Measurements from ENCODE around the gene CLCA1. TPM values are rescaled to one million over a fixed set of nuclear protein-coding genes. Genes with fewer than 3 reads are reported as not detected.
A peak's percentile ranks its signal among the peaks of the same experiment; 100 is the strongest.

The CLCA1 gene
- total and polyA plus RNA-seq, 7 donors: 0.83 to 262 (median 192) TPM; not detected in 3

DNA sequence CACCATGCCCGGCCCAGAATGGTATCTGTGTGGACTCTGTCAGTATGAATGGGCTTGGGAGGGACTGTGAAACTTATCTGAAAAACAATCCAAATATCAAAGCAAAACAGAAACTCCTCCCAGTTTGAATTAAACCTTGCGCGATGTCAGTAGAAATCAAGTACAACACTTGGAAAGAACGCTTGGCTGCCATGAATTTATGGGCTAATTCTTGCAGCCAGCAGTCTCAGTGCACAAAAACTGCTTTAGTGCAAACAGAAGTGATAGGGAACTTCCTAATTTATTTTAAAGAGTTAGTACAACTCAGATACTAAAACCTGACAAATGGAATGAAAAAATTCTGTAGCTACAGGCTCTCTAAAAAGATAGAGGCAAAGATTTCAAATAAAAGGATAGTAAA, 8.5 kb downstream of the CLCA1 start:
- no peak for DNase-seq
- Histone ChIP-seq H3K36me3 (no peaks in the 10 kb centered on the region), H3K27ac (peak overlapping the region in 1 of 4 donors; percentile 30), H3K9me3 (no peaks in the 10 kb centered on the region), H3K4me3 (no peak overlapping the region), H3K4me1 (peaks cover 0 to 21% (median 8%) of the 10 kb centered on the region in 4 donors), H3K27me3 (no peaks in the 10 kb centered on the region)
- TF ChIP-seq, protein P1, sequence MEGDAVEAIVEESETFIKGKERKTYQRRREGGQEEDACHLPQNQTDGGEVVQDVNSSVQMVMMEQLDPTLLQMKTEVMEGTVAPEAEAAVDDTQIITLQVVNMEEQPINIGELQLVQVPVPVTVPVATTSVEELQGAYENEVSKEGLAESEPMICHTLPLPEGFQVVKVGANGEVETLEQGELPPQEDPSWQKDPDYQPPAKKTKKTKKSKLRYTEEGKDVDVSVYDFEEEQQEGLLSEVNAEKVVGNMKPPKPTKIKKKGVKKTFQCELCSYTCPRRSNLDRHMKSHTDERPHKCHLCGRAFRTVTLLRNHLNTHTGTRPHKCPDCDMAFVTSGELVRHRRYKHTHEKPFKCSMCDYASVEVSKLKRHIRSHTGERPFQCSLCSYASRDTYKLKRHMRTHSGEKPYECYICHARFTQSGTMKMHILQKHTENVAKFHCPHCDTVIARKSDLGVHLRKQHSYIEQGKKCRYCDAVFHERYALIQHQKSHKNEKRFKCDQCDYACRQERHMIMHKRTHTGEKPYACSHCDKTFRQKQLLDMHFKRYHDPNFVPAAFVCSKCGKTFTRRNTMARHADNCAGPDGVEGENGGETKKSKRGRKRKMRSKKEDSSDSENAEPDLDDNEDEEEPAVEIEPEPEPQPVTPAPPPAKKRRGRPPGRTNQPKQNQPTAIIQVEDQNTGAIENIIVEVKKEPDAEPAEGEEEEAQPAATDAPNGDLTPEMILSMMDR (IDR thresholded peaks at IDR 0.05): no peak
- no peak for TF ChIP-seq POLR2A (IDR thresholded peaks at IDR 0.05)
- TF ChIP-seq EP300 (IDR thresholded peaks at IDR 0.05): no peak
- intact Hi-C loops (cut with DNase I): loop anchor here (10.0 kb wide), 1 partner anchor 228 kb away; the partner anchor contains the start of gene SH3GLB1
- WGBS, 2 donors: 79 to 89% methylated on average over 4 of the region's 4 CpGs

DNA sequence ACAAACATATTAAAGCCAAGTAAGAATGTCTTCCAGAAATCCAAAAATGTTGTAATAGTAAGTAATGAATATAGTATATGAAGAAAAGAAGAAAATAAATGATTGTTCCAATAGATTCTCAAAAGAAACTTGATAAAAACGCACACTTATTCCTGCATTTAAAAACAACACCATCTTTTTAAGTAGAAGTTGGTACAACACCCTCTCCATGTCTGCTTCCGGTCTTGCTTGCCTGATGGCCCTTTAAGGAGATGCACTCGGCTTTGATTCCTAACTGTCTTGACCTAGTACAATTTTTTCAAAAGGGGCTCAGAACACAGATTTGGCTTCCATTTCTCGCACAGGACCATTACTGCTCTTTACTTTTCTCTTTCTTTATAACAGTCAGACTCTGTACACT, 9.0 kb downstream of the CLCA1 start:
- no peak for DNase-seq
- H3K9me3 ChIP-seq: no peaks in the 10 kb centered on the region
- intact Hi-C loops (cut with DNase I): loop anchor here (10.0 kb wide), 1 partner anchor 227 kb away; the partner anchor contains the start of gene SH3GLB1
- peak overlapping the region in 2 of 4 donors; percentile 9 to 30 for H3K27ac ChIP-seq
- H3K36me3 ChIP-seq: no peaks in the 10 kb centered on the region
- H3K4me3 ChIP-seq: no peak overlapping the region
- TF ChIP-seq, protein P1 (IDR thresholded peaks at IDR 0.05): no peak
- TF ChIP-seq EP300 (IDR thresholded peaks at IDR 0.05) (no peak), POLR2A (IDR thresholded peaks at IDR 0.05) (no peak), POLR2AphosphoS5 (IDR thresholded peaks at IDR 0.05) (no peak)
- H3K27me3 ChIP-seq: no peaks in the 10 kb centered on the region
- peaks cover 0 to 21% (median 8%) of the 10 kb centered on the region in 4 donors for H3K4me1 ChIP-seq
- 85 to 88% methylated on average over 4 of the region's 4 CpGs for WGBS, 2 donors

DNA sequence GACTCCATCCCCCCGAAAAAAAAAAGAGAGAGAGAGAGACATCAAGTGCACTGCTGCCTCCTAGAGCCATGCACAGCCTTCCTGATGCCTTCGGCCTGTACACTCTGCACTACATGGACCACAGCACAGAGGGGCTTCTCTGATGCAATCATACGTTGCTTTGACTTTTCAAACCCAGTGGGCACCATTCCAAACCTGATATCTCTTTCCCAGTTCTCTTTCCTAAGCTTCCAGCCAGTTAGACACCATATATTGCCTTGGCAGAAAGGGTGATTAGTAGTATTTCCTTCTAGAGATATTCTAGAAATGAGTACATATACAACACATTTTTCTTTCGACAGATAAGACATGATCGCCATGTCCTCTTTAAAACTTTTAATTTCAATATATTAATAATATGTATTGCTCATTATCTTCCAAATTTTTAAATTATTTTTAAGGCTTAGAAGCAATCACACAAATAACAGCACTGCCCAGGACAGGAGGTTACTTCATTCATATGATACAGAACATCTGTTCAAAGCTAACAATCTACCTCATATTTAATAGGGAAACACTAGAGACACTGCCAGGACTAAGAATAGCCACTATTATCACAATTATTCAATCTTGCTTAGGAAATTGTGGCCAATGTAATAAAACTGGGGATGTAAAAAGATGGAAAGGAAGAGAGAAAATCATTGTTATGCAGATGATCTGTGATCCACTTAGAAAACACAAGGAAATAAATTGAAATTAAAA, 9.9 kb downstream of the CLCA1 start:
- H3K27ac ChIP-seq: peak overlapping the region in 2 of 4 donors; percentile 9 to 30

DNA sequence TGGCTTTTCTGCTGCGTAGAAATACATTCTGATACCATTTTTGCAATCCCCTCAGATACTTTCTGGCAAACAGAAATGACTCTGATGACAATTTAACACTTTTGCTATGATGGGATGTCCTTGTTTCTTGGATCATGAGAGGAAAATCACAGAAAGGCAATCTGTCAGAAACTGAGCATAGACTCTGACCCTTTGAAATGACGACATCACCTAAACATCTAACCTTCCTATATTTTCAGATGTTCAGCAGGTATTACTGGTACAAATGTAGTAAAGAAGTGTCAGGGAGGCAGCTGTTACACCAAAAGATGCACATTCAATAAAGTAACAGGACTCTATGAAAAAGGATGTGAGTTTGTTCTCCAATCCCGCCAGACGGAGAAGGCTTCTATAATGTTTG, 13.2 kb downstream of the CLCA1 start:
- Histone ChIP-seq H3K27me3 (no peaks in the 10 kb centered on the region), H3K4me1 (peaks cover 0 to 24% (median 9%) of the 10 kb centered on the region in 4 donors), H3K4me3 (no peak overlapping the region), H3K36me3 (no peaks in the 10 kb centered on the region), H3K27ac (no peak overlapping the region), H3K9me3 (no peaks in the 10 kb centered on the region)
- TF ChIP-seq POLR2A (IDR thresholded peaks at IDR 0.05) (no peak), EP300 (IDR thresholded peaks at IDR 0.05) (no peak), POLR2AphosphoS5 (IDR thresholded peaks at IDR 0.05) (no peak)
- TF ChIP-seq, protein P1 (IDR thresholded peaks at IDR 0.05): no peak
- 44 to 79% methylated on average over 4 of the region's 4 CpGs for whole genome bisulfite sequencing, 2 donors
- intact Hi-C loops (cut with DNase I): no loop called here
- no peak for DNase-seq

More for the DNA sequence above, 9.9 kb downstream of the CLCA1 start:
- no peak for DNase-seq
- TF ChIP-seq, protein P1 (IDR thresholded peaks at IDR 0.05): no peak
- TF ChIP-seq POLR2A (IDR thresholded peaks at IDR 0.05): no peak
- TF ChIP-seq POLR2AphosphoS5 (IDR thresholded peaks at IDR 0.05): no peak
- TF ChIP-seq EP300 (IDR thresholded peaks at IDR 0.05): no peak
- 87 to 91% methylated on average over 5 of the region's 5 CpGs for WGBS, 2 donors
- no peaks in the 10 kb centered on the region for H3K27me3 ChIP-seq
- no peaks in the 10 kb centered on the region for H3K36me3 ChIP-seq
- intact Hi-C loops (cut with DNase I): loop anchor here (10.0 kb wide), 1 partner anchor 226 kb away; the partner anchor contains the start of gene SH3GLB1
- no peaks in the 10 kb centered on the region for H3K9me3 ChIP-seq
- peaks cover 0 to 21% (median 8%) of the 10 kb centered on the region in 4 donors for H3K4me1 ChIP-seq
- no peak overlapping the region for H3K4me3 ChIP-seq

Measured in sigmoid colon (tissue), 7 donors.